Panc1 (cell line): ENCODE measurements around the gene GBP6. TPM values are rescaled to one million over a fixed set of nuclear protein-coding genes. Genes with fewer than 3 reads are reported as not detected.
"Not testable (repeated sequence)": the region's sequence is repeated elsewhere in the genome, so short reads cannot be mapped to it uniquely, and the experiment has no call there.

Experiments used
- ATAC-seq: fragments of 200-7000 bp; cut with Tn5 transposase; 2 replicates; pipeline ENCODE4 v1.9.1; 2020; ENCODE audit warnings: mild to moderate bottlenecking, moderate library complexity
- BruUV-seq: library from RNA; stranded (reverse); fragments of 400-500 nt; replicated peaks from 2 replicates; lab custom pipeline; 2021; lab: Mats Ljungman, UMichigan
- CTCF ChIA-PET: fragments of 300-600 bp; sonication (Branson Sonifier 250); formaldehyde crosslinking; loops from one replicate; lab custom pipeline; 2022; ENCODE audit warnings: antibody characterized with exemption; lab: Charles Lee
- POLR2A ChIA-PET: fragments of 300-600 bp; sonication (Branson Sonifier 250); formaldehyde crosslinking; loops from one replicate; lab custom pipeline; 2022; ENCODE audit warnings: antibody characterized with exemption; lab: Charles Lee
- DNase-seq: peaks from one replicate; pipeline ENCODE4 v3.0.0-alpha.2; 2010; ENCODE audit warnings: low read depth, low spot score
- H3K27ac ChIP-seq: 2 replicates; pipeline ENCODE4 v1.5.1; 2011; ENCODE audit warnings: mild to moderate bottlenecking, low read length, inconsistent platforms
- H3K27me3 ChIP-seq: fragments of 200-500 bp; sonication (Bioruptor generic); 2 replicates; pipeline ENCODE4 v1.6.0; 2014; ENCODE audit warnings: low read length, inconsistent platforms; ENCODE audit not compliant: control insufficient read depth, insufficient read depth
- H3K36me3 ChIP-seq: fragments of 200-500 bp; sonication (Bioruptor generic); 2 replicates; pipeline ENCODE4 v1.5.1; 2014; ENCODE audit warnings: inconsistent platforms, mild to moderate bottlenecking, low read length, moderate library complexity; ENCODE audit not compliant: control insufficient read depth, insufficient read depth
- H3K4me1 ChIP-seq: 2 replicates; pipeline ENCODE4 v1.5.1; 2011; ENCODE audit warnings: inconsistent platforms, mild to moderate bottlenecking, low read length, moderate library complexity; ENCODE audit not compliant: control insufficient read depth, insufficient read depth
- H3K4me3 ChIP-seq, 2 experiments: 2 replicates each; pipeline ENCODE4 v1.5.1; 2011 to 2012; ENCODE audit warnings: low read depth in 2 of 2, low read length in 2 of 2, mild to moderate bottlenecking in 2 of 2, inconsistent platforms in 1 of 2, moderate library complexity in 1 of 2
- H3K9me3 ChIP-seq: fragments of 200-500 bp; sonication (Bioruptor generic); 2 replicates; pipeline ENCODE4 v1.5.1; 2014; ENCODE audit warnings: low read depth, mild to moderate bottlenecking, inconsistent platforms, low read length, moderate library complexity; ENCODE audit not compliant: control insufficient read depth, insufficient read depth
- POLR2AphosphoS5 ChIP-seq: IDR thresholded peaks from 2 replicates; pipeline ENCODE4 v1.6.1; 2012; ENCODE audit warnings: mild to moderate bottlenecking, low read depth, low read length, moderate library complexity
- SIN3A ChIP-seq: IDR thresholded peaks from 2 replicates; pipeline ENCODE4 v1.6.1; 2012; ENCODE audit warnings: low read depth, mild to moderate bottlenecking, low read length, moderate library complexity, borderline replicate concordance; ENCODE audit not compliant: insufficient read depth
- TCF7L2 ChIP-seq: IDR thresholded peaks from 2 replicates; pipeline ENCODE4 v1.6.1; 2011; ENCODE audit warnings: mild to moderate bottlenecking, low read depth, low read length, inconsistent platforms
- in situ Hi-C: cut with HindIII; loops from 2 replicates; pipeline ENCODE4 v1.10.0; 2016; ENCODE audit warnings: low sequenced_read_pairs, low pct_unique_long_range_greater_than_20kb
- intact Hi-C: fragments of 100-400 bp; cut with micrococcal nuclease; formaldehyde crosslinking; loops from one replicate; pipeline ENCODE4 v1.10.0; 2022; ENCODE audit not compliant: unreplicated experiment
- total RNA-seq: library from RNA; stranded (reverse); gene quantifications from one replicate; pipeline ENCODE4 v1.2.1, GENCODE V29; 2021; ENCODE audit not compliant: unreplicated experiment
- TF ChIP-seq, protein P1 (sequence below): fragments of 450-650 bp; IDR thresholded peaks from 2 replicates; pipeline ENCODE4 v1.5.1; 2017; ENCODE audit warnings: mild to moderate bottlenecking
- TF ChIP-seq, protein P2 (sequence below), 2 experiments: IDR thresholded peaks; 2 replicates each; pipeline ENCODE4 v1.6.1; 2011 to 2012; ENCODE audit warnings: low read depth in 2 of 2, control low read depth in 1 of 2, low read length in 1 of 2, mild to moderate bottlenecking in 1 of 2, moderate library complexity in 1 of 2; ENCODE audit not compliant: insufficient read depth in 1 of 2

The GBP6 gene
- total RNA-seq, 1 experiment from 2014 or later, result not detected

DNA sequence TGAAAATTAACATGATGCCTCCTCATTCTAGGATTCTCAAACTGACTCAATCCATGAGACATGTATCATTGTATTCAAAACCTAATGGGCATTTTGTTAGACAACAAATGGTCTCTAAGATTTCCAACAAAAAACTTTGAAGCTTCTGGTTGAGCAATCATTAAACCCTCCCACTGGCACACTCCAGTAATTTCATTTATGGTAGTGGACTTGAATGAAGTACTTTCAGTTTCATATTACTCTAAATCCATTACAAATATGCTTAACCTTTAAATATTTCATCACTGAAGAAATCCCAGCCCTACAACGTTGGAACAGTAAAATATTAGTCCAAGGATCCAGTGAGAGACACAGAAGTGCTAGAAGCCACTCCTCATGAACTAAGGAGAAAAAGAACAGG lies 43.5 kb downstream of the GBP6 start:
- ChIA-PET POLR2A (no interaction called here), CTCF (no interaction called here)
- no peak for ATAC-seq

DNA sequence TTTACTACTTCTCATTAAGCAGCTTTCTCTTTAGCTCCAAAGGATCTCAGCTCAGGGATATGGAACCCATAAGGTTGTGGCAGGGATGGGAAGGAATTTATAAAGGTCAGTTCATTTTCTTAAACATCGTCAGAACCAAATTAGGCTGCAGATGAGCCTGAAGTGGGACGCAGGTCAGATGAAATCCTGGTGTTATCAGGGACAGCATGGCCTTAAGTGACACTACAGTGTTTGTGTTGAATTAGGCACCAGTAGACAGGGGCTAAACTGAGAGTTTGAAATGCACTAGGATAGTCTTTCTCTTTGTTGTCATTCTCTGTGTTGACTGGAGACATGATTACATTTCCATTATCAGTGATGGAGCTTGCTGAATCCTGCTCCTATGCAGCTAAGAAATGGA lies 43.9 kb downstream of the GBP6 start:
- H3K27ac ChIP-seq, in situ Hi-C loops, H3K27me3 ChIP-seq, H3K9me3 ChIP-seq, POLR2A ChIA-PET, CTCF ChIA-PET, intact Hi-C loops, DNase-seq, H3K36me3 ChIP-seq, ATAC-seq, BruUV-seq, H3K4me3 ChIP-seq, H3K4me1 ChIP-seq: not testable (repeated sequence)

More for the DNA sequence above, 43.5 kb downstream of the GBP6 start:
- no peaks in the 10 kb centered on the region for H3K9me3 ChIP-seq
- BruUV-seq, result no TSS peak
- H3K27ac ChIP-seq, result no peak overlapping the region
- in situ Hi-C loops, result no loop called here
- DNase-seq, result no peak
- no peaks in the 10 kb centered on the region for H3K4me1 ChIP-seq
- TF ChIP-seq, protein P1, sequence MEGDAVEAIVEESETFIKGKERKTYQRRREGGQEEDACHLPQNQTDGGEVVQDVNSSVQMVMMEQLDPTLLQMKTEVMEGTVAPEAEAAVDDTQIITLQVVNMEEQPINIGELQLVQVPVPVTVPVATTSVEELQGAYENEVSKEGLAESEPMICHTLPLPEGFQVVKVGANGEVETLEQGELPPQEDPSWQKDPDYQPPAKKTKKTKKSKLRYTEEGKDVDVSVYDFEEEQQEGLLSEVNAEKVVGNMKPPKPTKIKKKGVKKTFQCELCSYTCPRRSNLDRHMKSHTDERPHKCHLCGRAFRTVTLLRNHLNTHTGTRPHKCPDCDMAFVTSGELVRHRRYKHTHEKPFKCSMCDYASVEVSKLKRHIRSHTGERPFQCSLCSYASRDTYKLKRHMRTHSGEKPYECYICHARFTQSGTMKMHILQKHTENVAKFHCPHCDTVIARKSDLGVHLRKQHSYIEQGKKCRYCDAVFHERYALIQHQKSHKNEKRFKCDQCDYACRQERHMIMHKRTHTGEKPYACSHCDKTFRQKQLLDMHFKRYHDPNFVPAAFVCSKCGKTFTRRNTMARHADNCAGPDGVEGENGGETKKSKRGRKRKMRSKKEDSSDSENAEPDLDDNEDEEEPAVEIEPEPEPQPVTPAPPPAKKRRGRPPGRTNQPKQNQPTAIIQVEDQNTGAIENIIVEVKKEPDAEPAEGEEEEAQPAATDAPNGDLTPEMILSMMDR, result no peak
- TF ChIP-seq POLR2AphosphoS5 (no peak), SIN3A (no peak), TCF7L2 (no peak)
- TF ChIP-seq, protein P2, sequence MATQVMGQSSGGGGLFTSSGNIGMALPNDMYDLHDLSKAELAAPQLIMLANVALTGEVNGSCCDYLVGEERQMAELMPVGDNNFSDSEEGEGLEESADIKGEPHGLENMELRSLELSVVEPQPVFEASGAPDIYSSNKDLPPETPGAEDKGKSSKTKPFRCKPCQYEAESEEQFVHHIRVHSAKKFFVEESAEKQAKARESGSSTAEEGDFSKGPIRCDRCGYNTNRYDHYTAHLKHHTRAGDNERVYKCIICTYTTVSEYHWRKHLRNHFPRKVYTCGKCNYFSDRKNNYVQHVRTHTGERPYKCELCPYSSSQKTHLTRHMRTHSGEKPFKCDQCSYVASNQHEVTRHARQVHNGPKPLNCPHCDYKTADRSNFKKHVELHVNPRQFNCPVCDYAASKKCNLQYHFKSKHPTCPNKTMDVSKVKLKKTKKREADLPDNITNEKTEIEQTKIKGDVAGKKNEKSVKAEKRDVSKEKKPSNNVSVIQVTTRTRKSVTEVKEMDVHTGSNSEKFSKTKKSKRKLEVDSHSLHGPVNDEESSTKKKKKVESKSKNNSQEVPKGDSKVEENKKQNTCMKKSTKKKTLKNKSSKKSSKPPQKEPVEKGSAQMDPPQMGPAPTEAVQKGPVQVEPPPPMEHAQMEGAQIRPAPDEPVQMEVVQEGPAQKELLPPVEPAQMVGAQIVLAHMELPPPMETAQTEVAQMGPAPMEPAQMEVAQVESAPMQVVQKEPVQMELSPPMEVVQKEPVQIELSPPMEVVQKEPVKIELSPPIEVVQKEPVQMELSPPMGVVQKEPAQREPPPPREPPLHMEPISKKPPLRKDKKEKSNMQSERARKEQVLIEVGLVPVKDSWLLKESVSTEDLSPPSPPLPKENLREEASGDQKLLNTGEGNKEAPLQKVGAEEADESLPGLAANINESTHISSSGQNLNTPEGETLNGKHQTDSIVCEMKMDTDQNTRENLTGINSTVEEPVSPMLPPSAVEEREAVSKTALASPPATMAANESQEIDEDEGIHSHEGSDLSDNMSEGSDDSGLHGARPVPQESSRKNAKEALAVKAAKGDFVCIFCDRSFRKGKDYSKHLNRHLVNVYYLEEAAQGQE (IDR thresholded peaks at IDR 0.05; ENCODE audit: insufficient read depth in 1 of 2, low read depth in 2 of 2, low read length in 1 of 2), result no peak
- intact Hi-C loops, result no loop called here
- H3K36me3 ChIP-seq, result no peaks in the 10 kb centered on the region
- H3K27me3 ChIP-seq, result no peaks in the 10 kb centered on the region
- no peak overlapping the region for H3K4me3 ChIP-seq

DNA sequence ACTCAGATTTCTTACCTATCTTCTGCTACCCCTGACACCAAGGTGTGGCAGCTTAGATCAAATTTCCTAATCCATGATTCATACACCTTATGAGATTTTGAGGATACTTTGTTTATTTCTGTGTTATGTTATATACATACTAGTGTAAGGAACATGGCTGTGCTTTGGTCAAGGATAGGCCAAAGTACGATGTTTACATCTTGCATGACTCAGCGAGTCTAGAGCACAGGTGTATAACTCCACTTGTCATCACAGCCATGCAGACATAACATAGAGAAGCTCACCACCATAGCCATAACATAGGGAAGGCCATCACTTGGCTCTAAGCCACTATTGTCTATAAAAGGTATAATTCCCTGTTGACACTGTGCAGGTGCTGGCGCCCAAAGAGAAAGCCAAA lies 61.2 kb downstream of the GBP6 start:
- no peaks in the 10 kb centered on the region for H3K9me3 ChIP-seq
- CTCF ChIA-PET, result no interaction called here

More for the DNA sequence above, 61.2 kb downstream of the GBP6 start:
- in situ Hi-C loops, result no loop called here
- Histone ChIP-seq H3K27me3 (no peaks in the 10 kb centered on the region), H3K27ac (no peak overlapping the region), H3K4me3 (no peak overlapping the region), H3K36me3 (no peaks in the 10 kb centered on the region), H3K4me1 (no peaks in the 10 kb centered on the region)
- POLR2A ChIA-PET, result no interaction called here
- intact Hi-C loops, result no loop called here
- ATAC-seq, result no peak
- no peak for DNase-seq
- TF ChIP-seq SIN3A (no peak), TCF7L2 (no peak), POLR2AphosphoS5 (no peak)
- TF ChIP-seq, protein P1, result no peak
- TF ChIP-seq, protein P2 (IDR thresholded peaks at IDR 0.05; ENCODE audit: insufficient read depth in 1 of 2, low read depth in 2 of 2, low read length in 1 of 2), result no peak
- no TSS peak for BruUV-seq
